Measurements from ENCODE around the gene KRT14.
"Not testable (repeated sequence)": the region's sequence is repeated elsewhere in the genome, so short reads cannot be mapped to it uniquely, and the experiment has no call there.

KRT14 gene

DNA sequence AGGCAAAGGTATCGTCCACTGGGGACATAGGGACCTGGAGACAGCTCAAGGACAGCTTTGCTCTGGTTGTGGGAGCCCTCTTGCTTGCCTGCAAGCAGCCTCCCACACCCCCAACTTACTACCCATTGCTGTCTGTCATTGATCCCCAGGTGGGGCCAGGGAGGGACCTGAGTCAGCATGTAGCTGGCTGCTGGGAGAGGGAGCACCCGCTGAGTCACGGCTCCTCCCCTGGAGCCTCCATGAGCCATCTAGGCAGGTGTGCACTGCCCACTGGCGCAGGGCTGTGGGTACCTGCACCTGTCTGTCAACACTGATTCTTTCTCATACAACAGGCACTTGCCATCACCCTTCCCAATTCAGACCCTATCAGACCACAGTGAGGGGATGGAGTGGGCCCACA is 10.0 kb downstream of the KRT14 start:
- not testable (repeated sequence) for DNase-seq

DNA sequence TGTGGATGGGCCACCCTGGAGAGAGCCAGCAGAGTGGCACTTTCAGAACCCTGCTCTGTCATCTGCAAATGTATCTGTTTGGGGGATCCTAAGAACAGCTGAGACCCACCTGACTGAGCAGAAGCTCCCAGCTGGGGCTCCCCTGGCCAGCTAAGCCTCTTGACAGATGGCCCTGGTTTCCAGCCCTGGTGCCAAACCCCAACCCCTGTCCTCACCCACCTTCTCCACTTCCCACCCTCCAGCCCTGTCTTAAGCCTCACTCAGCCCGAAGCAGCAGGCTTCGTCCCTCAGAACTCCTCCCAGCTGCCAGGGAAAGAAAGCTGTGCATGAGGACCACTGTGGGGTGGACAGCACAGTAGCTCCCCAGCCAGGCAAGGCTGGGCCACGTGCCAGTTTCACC is 11.4 kb downstream of the KRT14 start:
- DNase-seq: no peak

DNA sequence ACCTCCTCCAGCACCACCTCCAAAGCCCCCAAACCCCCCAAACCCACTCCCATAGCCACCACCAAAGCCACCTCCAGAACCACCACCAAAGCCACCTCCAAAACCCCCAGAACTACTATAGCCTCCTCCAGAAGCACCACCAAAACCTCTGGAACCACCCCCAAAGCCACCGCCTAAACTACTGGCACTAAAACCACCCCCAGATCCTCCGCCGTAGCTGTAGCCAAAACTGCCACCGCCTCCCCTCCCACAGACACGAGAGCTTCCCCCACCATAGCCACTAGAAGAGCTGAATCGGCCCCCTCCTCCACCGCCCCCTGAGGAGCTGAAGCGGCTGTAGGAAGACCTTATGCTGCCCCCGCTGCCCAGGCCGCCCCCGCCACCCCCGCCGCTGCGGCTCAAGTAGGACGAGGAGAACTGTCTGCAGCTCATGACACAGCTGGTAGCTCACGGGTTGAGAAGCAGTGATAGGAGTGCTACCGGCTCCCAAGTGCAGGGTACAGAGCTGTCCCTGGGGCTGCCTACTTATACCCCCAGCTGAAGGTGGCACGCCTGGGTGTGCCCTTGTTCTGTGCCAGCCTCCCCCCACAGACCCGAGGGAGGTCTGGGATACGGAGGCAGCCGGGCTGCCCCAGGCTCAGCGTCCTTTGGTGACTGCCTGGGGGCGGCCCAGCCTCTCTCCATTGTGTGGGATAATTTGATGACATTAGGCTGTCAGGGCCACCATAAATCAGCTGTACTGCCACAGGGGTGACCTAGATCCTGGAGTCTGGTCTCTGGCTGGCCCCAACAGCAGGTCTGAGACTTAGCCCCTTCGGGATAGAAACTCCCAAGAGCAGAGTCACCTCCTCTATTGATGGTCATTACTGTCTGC is 14.9 kb downstream of the KRT14 start, which contains the start of gene KRT9:
Gene KRT9 (minus strand): TSS at position 499 of the 874 bp plus-strand sequence. CDS start 67 bp downstream, at position 432.
- DNase-seq: no peak

DNA sequence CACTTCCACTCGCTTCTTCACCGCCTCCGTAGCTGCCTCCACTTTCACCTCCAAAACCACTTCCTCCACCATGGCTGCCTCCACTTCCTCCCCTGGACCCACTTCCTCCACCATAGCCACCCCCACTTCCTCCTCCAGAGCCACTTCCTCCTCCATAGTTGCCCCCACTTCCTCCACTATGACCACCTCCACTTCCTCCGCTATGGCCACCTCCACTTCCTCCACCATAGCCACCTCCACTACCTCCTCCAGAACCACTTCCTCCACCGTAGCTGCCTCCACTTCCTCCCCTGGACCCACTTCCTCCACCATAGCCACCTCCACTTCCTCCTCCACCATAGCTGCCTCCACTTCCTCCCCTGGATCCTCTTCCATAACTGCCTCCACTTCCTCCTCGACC is 19.4 kb downstream of the KRT14 start:
- no peak for DNase-seq

DNA sequence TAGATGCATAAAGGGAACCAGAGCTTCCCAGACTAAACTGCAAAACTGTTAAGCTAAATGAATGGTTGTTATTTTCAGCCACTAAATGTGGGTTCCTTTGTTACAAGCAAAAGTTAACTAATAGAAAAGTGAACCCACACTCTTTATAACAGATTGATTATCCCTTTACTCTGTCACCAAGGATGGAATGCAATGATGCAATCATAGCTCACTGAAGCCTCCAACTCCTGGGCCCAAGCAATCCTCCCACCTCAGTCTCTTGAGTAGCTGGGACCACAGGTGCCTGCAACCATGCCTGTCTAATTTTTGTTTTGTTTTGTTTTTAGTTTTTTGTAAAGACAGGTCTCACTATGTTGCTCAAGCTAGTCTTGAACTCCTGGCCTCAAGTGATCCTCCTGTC is 21.4 kb downstream of the KRT14 start:
- DNase-seq: no peak

DNA sequence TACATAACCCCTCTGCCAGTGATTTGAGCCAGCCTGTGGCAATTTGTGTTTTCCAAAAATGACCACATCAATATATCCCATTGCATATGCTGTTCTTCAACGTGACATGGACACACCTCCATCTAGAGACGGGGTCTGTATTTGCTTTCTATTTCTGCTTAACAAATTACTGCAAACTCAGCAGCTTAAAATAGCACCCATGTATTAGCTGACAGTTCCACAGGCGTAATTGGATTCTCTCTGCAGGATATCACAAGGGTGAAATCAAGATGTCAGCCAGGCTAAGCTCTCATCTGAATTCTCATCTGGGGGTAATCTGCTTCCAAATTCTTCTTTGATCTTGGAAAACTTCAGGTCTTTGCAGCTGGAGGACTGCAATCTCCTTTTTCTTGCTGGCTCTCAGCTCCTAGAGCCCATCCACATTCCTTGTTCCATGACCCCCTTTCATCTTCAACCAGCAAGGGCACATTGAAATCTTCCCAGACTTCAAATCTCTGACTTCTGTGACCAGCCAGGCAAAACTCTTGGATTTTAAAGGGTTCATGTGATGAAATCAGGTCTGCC is 23.0 kb downstream of the KRT14 start:
- DNase-seq: no peak

DNA sequence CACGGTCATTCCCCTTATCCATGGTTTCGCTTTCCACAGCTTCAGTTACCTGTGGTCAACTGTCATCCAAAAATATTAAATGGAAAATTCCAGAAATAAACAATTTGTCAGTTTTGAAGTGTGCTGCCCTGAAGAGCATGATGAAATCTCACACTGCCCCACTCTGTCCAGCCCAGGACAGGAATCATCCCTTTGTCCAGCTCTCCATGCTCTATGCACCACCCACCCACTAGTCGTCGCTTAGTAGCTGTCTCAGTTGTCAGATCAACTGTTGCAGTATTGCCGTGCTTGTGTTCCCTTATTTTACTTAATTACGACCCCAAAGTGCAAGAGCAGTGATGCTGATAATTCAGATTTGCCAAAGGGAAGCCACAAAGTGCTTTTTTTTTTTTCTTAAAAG is 25.1 kb downstream of the KRT14 start:
- DNase-seq: no peak

DNA sequence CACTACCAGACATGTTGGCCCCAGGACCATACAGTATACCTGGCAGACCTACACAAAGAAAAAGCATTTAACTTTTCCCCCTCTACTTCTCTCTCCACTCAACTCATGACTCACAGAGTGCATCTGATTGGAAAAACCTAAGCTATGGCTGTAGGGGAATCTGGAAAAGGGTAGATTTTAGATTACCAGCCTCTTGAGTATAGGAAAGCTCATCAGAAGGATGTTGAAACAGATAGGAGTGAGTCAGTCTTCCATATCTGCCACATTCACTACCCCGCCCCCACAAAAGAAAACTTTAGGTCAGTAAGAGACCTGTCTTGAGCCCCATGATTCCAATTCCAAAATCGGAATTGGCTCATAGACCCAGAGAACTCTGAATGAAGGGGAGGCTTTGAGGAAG is 27.1 kb downstream of the KRT14 start:
- DNase-seq: no peak

DNA sequence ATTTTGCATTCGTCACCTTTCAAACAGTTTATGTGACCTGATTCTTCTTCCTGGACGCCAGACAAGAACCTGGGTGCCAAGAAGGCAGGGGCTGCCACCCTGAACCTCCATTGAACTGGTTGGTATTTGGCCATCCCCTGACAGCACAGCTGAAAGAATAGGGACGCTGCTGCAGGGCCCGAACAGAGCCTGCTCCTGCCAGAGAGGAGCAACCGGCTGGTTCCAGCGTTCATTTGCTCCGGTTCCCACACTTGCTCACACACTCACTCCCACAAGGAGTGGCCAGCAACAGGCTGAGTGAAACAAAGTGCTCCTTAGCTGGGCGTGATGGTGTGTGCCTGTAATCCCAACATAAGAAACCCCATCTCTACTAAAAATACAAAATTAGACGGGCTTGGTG is 29.8 kb downstream of the KRT14 start:
- no peak for DNase-seq

DNA sequence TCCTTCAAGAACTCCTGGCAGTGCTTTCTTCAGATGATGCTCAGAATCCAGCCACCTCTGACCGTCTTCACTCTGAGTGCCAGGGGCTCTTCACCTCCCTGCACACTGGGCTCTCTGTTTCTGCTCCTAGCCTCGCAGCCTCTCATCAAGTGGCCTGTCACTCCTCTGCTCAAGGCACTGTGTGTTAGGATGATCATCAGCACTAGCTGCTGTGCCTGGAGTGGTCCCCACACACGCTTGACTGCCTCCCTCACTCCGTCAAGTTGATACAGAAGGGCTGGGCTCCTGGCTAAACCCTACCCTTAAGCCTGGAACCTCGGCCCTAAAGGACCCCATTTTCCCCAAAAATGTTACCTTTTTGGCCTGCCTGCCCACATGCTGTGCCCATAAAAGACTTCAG is 30.4 kb downstream of the KRT14 start:
- no peak for DNase-seq

DNA sequence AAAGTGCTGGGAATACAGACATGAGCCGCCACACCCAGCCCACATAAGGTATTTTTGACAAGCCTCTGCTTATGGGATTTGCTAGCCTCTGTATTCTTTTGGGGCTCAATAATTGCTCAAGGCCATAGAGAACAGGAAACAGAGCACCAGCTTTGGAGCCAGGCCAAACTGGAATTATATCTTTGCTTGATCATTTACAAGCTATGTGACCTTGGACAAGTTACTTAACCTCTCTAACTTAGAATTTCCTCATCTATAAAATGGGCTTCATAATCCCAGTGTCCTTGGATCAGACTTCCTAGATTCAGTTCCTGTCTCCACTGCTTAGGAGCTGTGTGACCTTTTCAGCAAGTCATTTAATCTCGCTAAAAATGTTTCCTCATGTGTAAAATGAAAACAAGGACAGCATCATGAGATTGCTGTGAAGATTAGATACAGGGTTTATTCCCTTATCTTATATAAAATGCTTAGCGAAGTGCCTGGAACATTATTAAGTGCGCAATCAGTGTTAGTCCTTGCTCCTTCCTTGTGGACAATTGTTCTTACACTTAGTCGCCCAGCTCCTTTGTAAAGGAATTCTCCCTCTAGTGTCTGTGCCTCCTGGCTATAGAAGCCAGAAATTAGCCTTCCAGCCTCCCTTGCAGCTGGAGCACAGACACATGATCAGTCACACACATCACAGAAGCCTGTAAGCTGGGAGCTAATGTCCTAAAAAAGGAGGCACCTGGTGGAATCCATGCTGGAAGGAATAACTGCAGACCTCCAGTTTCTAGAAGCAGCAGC is 31.4 kb downstream of the KRT14 start:
- no peak for DNase-seq

DNA sequence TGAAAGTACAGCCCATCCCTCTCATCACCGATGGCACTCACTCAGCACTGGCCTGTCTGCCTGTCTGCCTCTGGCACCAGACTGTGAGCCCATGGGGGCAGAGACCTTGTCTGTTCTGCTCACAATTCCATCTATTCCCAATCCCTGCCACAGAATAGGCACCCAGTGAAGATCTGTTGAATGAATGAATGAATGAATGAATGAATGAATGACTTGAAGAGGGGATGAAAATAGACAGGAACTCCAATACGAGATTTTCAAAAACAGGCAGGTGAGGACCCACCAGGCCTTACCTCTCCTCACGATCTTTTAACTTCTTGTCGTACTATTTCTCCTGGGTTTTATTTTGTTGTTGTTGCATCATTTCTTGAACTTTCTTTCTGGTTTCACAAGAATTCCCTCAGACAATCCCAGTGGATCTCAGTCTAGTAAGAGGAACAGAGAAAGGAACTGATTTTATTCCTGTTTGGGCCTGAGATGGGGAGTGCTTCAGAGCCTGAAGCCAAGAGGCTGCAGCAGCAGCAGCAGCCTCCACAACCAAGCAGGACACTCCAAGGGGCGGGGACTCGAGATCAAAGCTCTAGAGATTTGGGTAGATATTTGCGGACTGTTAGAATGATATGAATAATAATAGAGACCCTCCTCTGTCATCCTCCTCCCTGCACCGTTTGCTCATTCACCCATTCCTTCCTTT is 32.6 kb downstream of the KRT14 start:
- no peak for DNase-seq

DNA sequence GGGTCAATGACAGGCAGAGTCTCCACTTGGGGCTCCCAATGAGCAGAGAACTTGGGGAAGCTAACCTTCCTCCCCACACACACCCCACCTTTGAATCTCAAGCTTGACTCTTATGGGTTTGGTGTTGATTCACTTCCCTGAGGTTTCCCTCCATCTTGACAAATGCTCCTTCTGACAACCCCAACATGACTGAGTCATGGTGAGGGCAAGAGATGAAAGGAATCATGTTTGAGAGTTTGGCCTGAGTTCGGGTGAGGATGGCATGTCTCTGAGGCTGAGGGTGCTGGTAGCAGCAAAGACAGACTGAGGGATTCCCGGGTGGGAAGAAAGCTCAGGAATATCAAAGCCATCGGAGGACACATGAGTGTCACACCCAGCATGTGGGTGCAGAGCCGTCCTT is 33.5 kb downstream of the KRT14 start:
- no peak for DNase-seq

DNA sequence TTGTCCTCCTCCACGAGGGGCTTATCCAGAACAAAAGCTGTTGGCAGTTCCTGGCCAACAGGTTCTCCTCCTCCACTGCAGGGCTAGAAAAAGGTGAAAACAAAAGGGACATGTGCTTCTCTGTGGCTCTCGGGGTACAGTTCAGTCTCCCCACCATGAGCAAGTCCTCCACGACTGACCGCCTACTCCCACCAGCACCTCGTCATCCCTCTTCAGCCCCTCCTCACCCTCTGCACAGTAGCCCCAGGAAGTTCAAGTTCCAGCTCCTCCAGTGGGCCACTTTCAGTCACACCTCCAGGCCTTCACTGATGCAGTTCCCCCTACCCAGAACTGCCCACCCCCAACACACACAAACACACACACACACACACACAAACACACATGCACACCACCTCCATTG is 34.2 kb downstream of the KRT14 start:
- no peak for DNase-seq

DNA sequence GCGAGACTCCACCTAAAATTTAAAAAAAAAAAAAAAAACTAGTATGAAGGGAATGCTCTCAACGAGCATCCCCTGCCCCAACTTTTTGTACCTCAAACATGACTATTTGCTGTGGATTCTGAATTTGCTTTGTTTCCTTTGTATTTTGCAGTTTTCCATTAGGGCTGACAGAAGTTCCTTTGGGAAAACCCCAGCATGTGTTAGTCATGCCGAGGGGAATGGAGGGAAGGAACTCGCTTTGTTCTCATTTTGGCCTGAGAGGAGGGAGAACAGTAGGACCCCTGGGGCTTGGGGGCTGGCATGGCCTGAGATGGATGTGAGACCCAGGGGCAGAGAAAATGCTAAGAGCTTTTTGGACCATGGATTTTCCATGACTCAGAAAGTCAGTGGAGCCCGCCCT is 35.3 kb downstream of the KRT14 start:
- DNase-seq: no peak

DNA sequence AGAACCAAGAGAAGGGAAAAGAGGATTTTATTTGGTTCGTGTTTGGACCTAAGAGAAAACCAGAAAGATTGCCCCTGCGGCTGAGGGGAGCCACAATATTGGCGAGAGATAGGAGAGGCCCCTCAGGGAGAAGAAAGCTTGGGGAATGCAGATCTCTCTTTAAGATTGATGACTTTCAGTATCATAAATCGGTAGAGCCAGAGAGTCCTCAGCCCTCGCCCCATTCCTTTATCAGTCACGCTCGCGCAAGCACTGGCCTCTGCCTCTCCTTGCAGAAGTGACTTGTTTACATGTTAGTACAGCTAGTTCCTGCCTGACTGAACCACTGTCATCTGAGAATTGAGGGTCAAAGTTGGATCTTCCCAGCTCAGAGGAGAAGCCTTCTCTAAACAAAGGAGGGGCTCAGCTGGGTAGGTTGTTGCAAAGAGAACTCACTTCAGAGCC is 37.1 kb downstream of the KRT14 start:
- no peak for DNase-seq

DNA sequence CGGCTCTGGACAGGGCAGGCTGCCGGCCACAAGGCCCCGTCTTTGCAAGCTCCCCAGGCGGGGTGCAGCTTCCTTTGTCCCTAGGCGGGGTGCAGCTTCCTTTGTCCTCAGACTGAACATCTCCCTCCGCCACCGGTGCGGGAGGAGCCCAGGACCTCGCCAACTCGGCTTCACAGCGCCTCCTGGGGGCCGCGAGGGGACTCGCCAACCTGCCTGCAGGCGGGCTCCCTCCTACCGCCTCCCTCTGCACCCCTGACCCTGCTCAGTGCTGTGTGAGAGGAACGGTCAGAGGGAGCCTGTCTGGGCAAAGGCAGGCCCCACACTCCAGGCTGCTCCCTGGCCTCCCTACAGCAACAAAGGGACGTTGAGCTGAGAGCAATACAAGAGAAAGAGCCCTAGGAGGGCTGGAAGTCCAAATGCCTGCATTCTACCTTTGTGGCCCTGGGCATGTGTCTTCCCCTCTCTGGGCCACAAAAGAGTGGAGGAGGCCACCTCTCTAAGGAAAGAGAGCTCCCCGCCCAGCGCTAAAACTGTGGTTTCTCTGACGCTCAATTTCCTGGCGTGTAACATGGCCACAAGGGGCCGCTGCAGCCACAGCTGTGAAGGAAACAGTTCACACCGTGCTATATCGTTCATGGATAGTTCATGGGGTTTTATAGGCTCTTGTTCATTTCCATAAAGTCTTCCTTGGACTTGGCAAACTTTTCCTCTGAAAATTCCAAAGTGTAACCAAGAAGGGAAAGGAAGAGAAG is 37.7 kb downstream of the KRT14 start:
- DNase-seq: peak; percentile 52

DNA sequence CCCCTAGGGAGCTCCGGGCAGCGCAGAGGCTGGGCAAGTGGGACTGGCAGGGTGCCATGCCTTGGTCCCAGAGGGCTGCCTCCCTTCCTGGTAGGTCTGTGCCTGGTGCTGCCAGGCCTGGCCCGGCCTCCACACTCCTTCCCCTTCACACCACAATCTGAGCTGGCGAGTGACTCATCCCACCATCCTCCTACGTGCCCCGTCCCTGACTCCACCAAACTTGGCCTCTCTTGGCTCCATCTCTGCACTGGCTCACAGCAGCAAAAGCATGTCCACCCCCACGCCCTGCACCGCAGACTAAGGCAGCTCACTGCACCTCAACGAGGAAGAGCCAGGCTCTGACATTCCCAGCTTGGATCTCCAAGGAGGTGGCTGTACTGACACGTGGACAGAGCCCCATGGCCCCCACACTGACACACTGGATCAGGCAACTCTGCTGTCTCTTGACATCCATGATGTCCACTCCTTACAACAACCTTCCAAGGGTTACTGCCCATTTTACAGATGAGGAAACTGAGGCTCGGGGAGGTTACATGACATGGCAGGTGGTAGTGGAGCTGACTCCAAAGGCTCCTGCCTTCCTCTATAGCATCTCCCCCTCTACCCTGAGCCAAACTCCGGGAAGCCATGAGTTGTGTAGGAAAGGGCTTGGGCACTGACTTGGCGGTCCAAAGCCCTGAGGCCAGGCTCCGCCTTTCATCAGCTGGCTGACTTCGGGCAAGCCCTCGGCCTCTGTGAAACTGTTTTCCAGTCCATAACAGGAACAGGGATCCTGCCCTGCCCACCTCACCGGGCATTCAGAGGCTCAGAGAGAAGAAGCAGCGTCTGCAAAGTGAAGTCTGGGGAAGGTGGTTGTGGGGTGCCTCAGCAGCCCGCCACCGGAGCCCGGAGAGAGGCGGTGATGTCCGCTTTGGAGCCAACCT is 38.5 kb downstream of the KRT14 start:
- DNase-seq: no peak

DNA sequence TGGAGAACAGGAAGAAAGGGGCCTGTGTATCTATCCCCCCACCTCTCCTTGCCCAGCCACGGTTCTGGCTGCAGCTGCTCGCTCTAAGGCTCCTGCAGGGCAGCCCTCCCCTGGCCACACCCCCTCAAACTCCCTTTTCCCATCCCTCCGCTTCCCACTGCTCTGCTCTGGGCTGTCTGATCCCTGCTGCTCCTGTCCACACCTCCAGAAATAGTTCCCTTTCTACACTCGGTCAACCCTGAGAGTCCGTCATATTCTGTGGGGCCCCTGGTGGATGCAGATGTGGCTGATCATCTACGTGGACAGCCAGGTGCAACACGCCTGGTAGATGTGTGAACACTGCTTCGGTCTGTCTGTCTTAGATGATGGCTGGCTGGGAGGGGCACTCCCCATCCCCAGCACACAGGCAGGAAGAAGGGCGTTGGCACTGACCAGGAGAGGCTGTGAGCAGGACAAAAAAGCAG is 39.3 kb downstream of the KRT14 start:
- DNase-seq: no peak

DNA sequence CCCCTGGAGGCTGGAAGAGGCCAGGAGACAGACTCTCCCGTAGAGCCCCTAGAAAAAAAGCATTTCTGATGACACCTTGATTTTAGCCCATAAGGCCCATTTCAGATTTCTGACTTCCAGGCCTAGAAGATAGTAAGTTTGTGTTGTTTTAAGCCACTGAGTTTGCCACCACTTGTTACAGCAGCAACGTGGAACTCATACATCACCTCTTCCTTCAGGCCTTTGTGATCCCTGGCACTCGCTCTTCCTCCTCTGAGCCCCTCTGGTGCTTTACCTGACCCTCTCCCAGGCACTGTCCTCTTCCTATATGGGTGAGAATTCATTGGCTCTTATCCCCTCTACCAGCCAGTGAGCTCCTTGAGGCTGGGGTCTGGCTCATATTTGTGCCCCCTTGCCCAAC is 39.9 kb downstream of the KRT14 start:
- no peak for DNase-seq

DNA sequence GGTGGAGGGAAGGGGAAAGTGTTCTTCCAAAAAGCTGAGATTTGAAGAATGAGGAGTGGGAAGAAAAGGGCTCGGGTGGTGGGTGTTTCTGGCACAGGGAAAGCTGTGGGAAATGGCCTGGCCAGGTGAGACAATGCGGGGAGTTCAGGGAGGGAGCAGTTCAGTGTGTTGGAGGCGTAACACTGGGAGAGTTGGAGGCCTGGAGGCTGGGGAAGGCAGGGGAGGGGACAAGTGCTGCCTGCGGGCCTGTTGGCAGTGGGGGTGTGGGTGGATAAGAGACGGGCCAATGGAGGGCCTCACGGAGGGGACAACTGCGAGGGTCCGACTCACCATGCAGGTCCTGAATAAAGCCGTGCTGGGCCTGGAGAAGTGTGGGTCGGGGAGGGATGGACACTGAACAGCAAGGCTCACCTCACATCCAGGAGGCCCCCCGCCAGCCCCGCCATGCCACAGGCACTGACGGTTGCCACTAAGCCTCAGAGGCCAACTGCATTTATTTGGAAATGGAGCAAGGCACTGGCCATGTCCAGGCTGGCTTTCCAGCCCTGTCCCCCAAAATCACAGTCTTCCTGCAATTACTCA is 40.8 kb downstream of the KRT14 start:
- DNase-seq: no peak
